Liver (tissue), 9 donors: ENCODE measurements around the gene RERE. TPM values are rescaled to one million over a fixed set of nuclear protein-coding genes. Genes with fewer than 3 reads are reported as not detected.

Experiments
- DNase-seq: peaks from one replicate; pipeline ENCODE4 v3.0.0-alpha.2; 2017; ENCODE audit warnings: low spot score
- H3K27ac ChIP-seq, 2 donors: one replicate each; pipeline ENCODE4 v1.7.0; 2013; ENCODE audit warnings: inconsistent platforms in 2 of 2, low read length in 2 of 2, control low read depth in 1 of 2, low read depth in 1 of 2, mild to moderate bottlenecking in 1 of 2
- H3K27me3 ChIP-seq, 4 donors: one replicate each; pipeline versions ENCODE4 v1.6.1 to v1.7.0; 2013; ENCODE audit warnings: low read length in 3 of 4, inconsistent platforms in 1 of 4, mild to moderate bottlenecking in 1 of 4, moderate library complexity in 1 of 4; ENCODE audit not compliant: control insufficient read depth in 4 of 4, insufficient read depth in 4 of 4
- H3K36me3 ChIP-seq, 4 donors: one replicate each; pipeline versions ENCODE4 v1.6.1 to v1.7.0; 2013; ENCODE audit warnings: low read length in 3 of 4, mild to moderate bottlenecking in 3 of 4, low read depth in 1 of 4, moderate library complexity in 1 of 4; ENCODE audit not compliant: control insufficient read depth in 4 of 4, insufficient read depth in 3 of 4
- H3K4me1 ChIP-seq, 4 donors: one replicate each; pipeline versions ENCODE4 v1.6.1 to v1.7.0; 2013; ENCODE audit warnings: low read length in 3 of 4, mild to moderate bottlenecking in 3 of 4, moderate library complexity in 1 of 4; ENCODE audit not compliant: control insufficient read depth in 4 of 4, insufficient read depth in 4 of 4
- H3K4me3 ChIP-seq, 3 donors: one replicate each; pipeline versions ENCODE4 v1.6.1 to v1.7.0; 2013; ENCODE audit warnings: low read length in 3 of 3, control low read depth in 1 of 3, low read depth in 1 of 3, mild to moderate bottlenecking in 1 of 3
- H3K9ac ChIP-seq, 2 donors: one replicate each; pipeline ENCODE4 v1.7.0; 2013; ENCODE audit warnings: low read length in 2 of 2, mild to moderate bottlenecking in 2 of 2, moderate library complexity in 2 of 2, control low read depth in 1 of 2, low read depth in 1 of 2
- H3K9me3 ChIP-seq, 4 donors: one replicate each; pipeline versions ENCODE4 v1.6.1 to v1.7.0; 2013; ENCODE audit warnings: low read length in 3 of 4; ENCODE audit not compliant: control insufficient read depth in 4 of 4
- FOXA1 ChIP-seq: IDR thresholded peaks from 2 replicates; pipeline ENCODE4 v1.6.1; 2016; ENCODE audit warnings: antibody characterized with exemption
- GABPA ChIP-seq, 2 donors: IDR thresholded peaks in 1 of 2; conservative IDR thresholded peaks in 1 of 2; 2 replicates each; pipeline ENCODE4 v1.6.1; 2016; ENCODE audit warnings: antibody characterized with exemption in 2 of 2, mild to moderate bottlenecking in 1 of 2, moderate library complexity in 1 of 2
- HNF4A ChIP-seq, 2 donors: conservative IDR thresholded peaks; 2 replicates each; pipeline ENCODE4 v1.6.1; 2016; ENCODE audit warnings: antibody characterized with exemption in 2 of 2, mild to moderate bottlenecking in 2 of 2
- HNF4G ChIP-seq: IDR thresholded peaks from 2 replicates; pipeline ENCODE4 v1.6.1; 2016; ENCODE audit warnings: antibody characterized with exemption
- JUND ChIP-seq, 2 donors: IDR thresholded peaks; 2 replicates each; pipeline ENCODE4 v1.6.1; 2016; ENCODE audit warnings: antibody characterized with exemption in 2 of 2
- MAX ChIP-seq: IDR thresholded peaks from 2 replicates; pipeline ENCODE4 v1.6.1; 2016; ENCODE audit warnings: antibody characterized with exemption
- NR2F2 ChIP-seq: IDR thresholded peaks from 2 replicates; pipeline ENCODE4 v1.6.1; 2016; ENCODE audit warnings: antibody characterized with exemption
- RAD21 ChIP-seq, 2 donors: IDR thresholded peaks; 2 replicates each; pipeline ENCODE4 v1.6.1; 2016; ENCODE audit warnings: antibody characterized with exemption in 2 of 2, mild to moderate bottlenecking in 2 of 2
- SP1 ChIP-seq: IDR thresholded peaks from 2 replicates; pipeline ENCODE4 v1.6.1; 2018; ENCODE audit warnings: antibody characterized with exemption, mild to moderate bottlenecking
- ZBTB33 ChIP-seq: IDR thresholded peaks from 2 replicates; pipeline ENCODE4 v1.6.1; 2016; ENCODE audit warnings: antibody characterized with exemption
- WGBS: extraction: QIAGEN DNeasy Blood & Tissue Kit; methylation state at CpG from one replicate; pipeline ENCODE4 v1.1.7; 2013; 5-methylcytosine and 5-hydroxymethylcytosine counted together
- polyA plus RNA-seq, 2 donors: library from polyadenylated mRNA; stranded (reverse) in 1 of 2; unstranded in 1 of 2; fragments of 200-250 nt in 1 of 2; fragments of >200 nt in 1 of 2; fragmentation: Nextera tagmentation in 1 of 2; extraction: Ambion mirVana in 1 of 2; gene quantifications; one replicate each; pipeline versions ENCODE4 v1.2.1 to v1.2.3, GENCODE V29; 2013 to 2015
- total RNA-seq, 2 donors: library from RNA; depleted of rRNA; stranded (reverse); fragments of >200 nt; gene quantifications; one replicate each; pipeline ENCODE4 v1.2.3, GENCODE V29; 2014
- TF ChIP-seq, protein P1 (sequence below): IDR thresholded peaks from 2 replicates; pipeline ENCODE4 v1.6.1; 2016; ENCODE audit warnings: antibody characterized with exemption, mild to moderate bottlenecking
- TF ChIP-seq, protein P2 (sequence below): IDR thresholded peaks from 2 replicates; pipeline ENCODE4 v1.6.1; 2016; ENCODE audit warnings: antibody characterized with exemption
- donor health status: healthy.
- donor health status: healthy.
- donor health status: healthy.
- donor health status: healthy.
- donor health status: healthy.

Gene RERE
- total and polyA plus RNA-seq, 4 donors = 9.8 to 49.1 (median 24.8) TPM

DNA sequence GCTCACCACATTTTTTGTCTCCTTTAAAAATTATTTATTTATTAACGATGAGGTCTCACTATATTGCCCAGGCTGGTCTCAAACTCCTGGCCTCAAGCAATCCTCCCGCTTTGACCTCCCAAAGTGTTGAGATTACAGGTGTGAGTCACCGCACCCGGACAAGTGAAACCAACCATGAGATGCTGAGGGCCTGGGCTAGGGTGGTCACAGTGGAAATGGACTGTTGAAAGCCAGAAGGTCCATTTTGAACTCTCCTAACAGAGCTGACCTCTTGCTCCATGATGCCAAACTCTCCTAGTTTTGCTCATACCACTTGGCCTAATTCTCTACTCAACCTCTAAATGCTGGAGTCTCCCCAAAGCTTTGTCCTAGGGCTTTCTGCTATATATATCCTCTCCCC, 390.4 kb downstream of the RERE start:
- H3K9me3 ChIP-seq = no peaks in the 10 kb centered on the region
- no peak overlapping the region for H3K9ac ChIP-seq
- H3K4me3 ChIP-seq = no peak overlapping the region
- H3K36me3 ChIP-seq = no peaks in the 10 kb centered on the region
- TF ChIP-seq, protein P1, sequence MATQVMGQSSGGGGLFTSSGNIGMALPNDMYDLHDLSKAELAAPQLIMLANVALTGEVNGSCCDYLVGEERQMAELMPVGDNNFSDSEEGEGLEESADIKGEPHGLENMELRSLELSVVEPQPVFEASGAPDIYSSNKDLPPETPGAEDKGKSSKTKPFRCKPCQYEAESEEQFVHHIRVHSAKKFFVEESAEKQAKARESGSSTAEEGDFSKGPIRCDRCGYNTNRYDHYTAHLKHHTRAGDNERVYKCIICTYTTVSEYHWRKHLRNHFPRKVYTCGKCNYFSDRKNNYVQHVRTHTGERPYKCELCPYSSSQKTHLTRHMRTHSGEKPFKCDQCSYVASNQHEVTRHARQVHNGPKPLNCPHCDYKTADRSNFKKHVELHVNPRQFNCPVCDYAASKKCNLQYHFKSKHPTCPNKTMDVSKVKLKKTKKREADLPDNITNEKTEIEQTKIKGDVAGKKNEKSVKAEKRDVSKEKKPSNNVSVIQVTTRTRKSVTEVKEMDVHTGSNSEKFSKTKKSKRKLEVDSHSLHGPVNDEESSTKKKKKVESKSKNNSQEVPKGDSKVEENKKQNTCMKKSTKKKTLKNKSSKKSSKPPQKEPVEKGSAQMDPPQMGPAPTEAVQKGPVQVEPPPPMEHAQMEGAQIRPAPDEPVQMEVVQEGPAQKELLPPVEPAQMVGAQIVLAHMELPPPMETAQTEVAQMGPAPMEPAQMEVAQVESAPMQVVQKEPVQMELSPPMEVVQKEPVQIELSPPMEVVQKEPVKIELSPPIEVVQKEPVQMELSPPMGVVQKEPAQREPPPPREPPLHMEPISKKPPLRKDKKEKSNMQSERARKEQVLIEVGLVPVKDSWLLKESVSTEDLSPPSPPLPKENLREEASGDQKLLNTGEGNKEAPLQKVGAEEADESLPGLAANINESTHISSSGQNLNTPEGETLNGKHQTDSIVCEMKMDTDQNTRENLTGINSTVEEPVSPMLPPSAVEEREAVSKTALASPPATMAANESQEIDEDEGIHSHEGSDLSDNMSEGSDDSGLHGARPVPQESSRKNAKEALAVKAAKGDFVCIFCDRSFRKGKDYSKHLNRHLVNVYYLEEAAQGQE = no peak
- TF ChIP-seq SP1 (no peak), RAD21 (IDR thresholded peaks at IDR 0.05) (no peak), ZBTB33 (no peak), NR2F2 (no peak), HNF4A (conservative IDR thresholded peaks at IDR 0.05) (no peak), FOXA1 (no peak), GABPA (IDR thresholded peaks at IDR 0.05 in 1 of 2, conservative IDR thresholded peaks at IDR 0.05 in 1 of 2) (no peak), HNF4G (no peak), JUND (IDR thresholded peaks at IDR 0.05) (no peak), MAX (no peak)
- TF ChIP-seq, protein P2, sequence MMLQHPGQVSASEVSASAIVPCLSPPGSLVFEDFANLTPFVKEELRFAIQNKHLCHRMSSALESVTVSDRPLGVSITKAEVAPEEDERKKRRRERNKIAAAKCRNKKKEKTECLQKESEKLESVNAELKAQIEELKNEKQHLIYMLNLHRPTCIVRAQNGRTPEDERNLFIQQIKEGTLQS = no peak
- H3K27ac ChIP-seq = no peak overlapping the region
- peaks cover 0 to 15% (median 5%) of the 10 kb centered on the region in 4 donors for H3K4me1 ChIP-seq
- 93% methylated on average over 4 of the region's 4 CpGs for WGBS
- no peak for DNase-seq
- no peaks in the 10 kb centered on the region for H3K27me3 ChIP-seq

DNA sequence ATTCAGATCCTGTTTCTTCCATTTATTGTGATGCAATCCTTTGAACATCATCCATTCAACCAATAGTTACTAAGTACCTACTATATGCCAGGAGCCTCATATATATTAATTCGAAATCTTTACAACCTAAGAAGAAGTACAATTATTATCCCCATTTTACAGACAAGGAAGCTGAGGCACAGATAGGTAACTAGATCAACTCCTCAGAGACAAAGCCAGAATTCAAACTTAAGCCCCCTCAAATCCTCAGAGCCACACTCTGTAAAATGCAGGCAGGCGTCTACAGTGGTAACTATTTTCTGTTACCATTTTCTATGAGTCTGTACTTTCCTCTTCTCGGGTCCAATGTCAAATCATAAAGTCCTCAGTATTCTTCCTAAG, 391.7 kb downstream of the RERE start:
- peaks cover 0 to 27% (median 15%) of the 10 kb centered on the region in 4 donors for H3K4me1 ChIP-seq
- no peak overlapping the region for H3K27ac ChIP-seq
- no peak overlapping the region for H3K9ac ChIP-seq
- no peak for TF ChIP-seq NR2F2
- no peak for TF ChIP-seq JUND (IDR thresholded peaks at IDR 0.05)
- TF ChIP-seq MAX = no peak
- 98% methylated on average over 3 of the region's 3 CpGs for WGBS
- H3K4me3 ChIP-seq = no peak overlapping the region
- DNase-seq = no peak
- H3K9me3 ChIP-seq = no peaks in the 10 kb centered on the region
- no peaks in the 10 kb centered on the region for H3K27me3 ChIP-seq
- H3K36me3 ChIP-seq = no peaks in the 10 kb centered on the region
